BE2C (cell line): ENCODE data around the gene MAP4K4.

Experiments
- DNase-seq: peaks from one replicate; pipeline ENCODE4 v3.0.0-alpha.2; 2020
- H3K27me3 ChIP-seq: fragments of 250-450 bp; sonication (Bioruptor Pico); 2 replicates; pipeline ENCODE4 v1.5.1; 2020; ENCODE audit warnings: mild to moderate bottlenecking
- H3K36me3 ChIP-seq: fragments of 250-450 bp; sonication (Bioruptor Pico); 2 replicates; pipeline ENCODE4 v1.5.1; 2020; ENCODE audit warnings: mild to moderate bottlenecking
- H3K4me1 ChIP-seq: fragments of 250-450 bp; sonication (Bioruptor Pico); 2 replicates; pipeline ENCODE4 v1.5.1; 2020
- H3K4me3 ChIP-seq: 2 replicates; pipeline ENCODE4 v1.5.1; 2011; ENCODE audit warnings: low read depth, low read length
- H3K9me3 ChIP-seq: fragments of 250-450 bp; sonication (Bioruptor Pico); 2 replicates; pipeline ENCODE4 v1.5.1; 2020
- TF ChIP-seq, protein P1 (sequence below): IDR thresholded peaks from 2 replicates; pipeline ENCODE4 v1.5.1; 2012; ENCODE audit warnings: mild to moderate bottlenecking, low read depth, low read length

The MAP4K4 gene

DNA sequence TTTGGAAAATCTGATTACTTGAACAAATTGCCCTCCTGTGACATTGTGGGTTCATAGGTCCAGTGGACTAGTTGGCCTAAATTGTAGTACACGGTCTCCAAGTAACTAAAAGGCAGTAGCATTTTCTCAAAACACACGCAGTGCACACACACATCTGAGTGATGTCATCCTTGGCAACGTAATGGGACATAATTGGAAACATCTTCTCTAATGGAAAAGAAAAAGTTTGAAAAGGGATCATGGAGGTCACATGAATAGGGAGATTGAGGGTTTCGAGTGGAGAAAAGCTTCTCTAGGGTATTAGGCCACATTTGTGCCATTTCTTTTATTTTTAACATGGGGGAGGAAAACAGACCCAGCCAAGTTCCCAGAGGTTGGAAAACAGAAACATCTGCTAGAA, 93.3 kb downstream of the MAP4K4 start:
- Histone ChIP-seq H3K9me3 (no peaks in the 10 kb centered on the region), H3K36me3 (no peaks in the 10 kb centered on the region), H3K4me1 (peaks cover 7% of the 10 kb centered on the region), H3K4me3 (no peak overlapping the region), H3K27me3 (no peaks in the 10 kb centered on the region)
- TF ChIP-seq, protein P1, sequence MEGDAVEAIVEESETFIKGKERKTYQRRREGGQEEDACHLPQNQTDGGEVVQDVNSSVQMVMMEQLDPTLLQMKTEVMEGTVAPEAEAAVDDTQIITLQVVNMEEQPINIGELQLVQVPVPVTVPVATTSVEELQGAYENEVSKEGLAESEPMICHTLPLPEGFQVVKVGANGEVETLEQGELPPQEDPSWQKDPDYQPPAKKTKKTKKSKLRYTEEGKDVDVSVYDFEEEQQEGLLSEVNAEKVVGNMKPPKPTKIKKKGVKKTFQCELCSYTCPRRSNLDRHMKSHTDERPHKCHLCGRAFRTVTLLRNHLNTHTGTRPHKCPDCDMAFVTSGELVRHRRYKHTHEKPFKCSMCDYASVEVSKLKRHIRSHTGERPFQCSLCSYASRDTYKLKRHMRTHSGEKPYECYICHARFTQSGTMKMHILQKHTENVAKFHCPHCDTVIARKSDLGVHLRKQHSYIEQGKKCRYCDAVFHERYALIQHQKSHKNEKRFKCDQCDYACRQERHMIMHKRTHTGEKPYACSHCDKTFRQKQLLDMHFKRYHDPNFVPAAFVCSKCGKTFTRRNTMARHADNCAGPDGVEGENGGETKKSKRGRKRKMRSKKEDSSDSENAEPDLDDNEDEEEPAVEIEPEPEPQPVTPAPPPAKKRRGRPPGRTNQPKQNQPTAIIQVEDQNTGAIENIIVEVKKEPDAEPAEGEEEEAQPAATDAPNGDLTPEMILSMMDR: no peak
- peak; percentile 21 for DNase-seq

DNA sequence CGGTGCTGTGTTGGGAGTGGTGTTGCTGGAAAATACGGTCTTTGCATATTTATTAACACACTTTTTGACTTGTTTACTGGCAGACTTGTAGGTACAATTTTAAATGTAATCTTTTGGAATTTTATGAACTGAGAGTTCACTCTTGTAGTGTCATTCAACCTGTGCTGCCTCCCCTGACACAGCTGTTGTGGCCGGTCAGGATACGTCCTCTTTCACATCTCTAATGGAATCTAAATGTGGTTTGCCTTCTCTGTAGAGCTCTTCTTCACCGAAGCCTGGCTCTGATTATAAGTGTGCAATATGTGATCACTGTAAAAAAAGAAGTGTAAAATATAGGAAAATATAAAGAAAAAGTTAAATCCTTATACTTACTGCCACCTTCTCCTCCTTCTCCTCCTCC, 94.7 kb downstream of the MAP4K4 start:
- Histone ChIP-seq H3K4me1 (peaks cover 7% of the 10 kb centered on the region), H3K4me3 (no peak overlapping the region), H3K36me3 (no peaks in the 10 kb centered on the region), H3K27me3 (no peaks in the 10 kb centered on the region), H3K9me3 (no peaks in the 10 kb centered on the region)
- TF ChIP-seq, protein P1: no peak
- no peak for DNase-seq

DNA sequence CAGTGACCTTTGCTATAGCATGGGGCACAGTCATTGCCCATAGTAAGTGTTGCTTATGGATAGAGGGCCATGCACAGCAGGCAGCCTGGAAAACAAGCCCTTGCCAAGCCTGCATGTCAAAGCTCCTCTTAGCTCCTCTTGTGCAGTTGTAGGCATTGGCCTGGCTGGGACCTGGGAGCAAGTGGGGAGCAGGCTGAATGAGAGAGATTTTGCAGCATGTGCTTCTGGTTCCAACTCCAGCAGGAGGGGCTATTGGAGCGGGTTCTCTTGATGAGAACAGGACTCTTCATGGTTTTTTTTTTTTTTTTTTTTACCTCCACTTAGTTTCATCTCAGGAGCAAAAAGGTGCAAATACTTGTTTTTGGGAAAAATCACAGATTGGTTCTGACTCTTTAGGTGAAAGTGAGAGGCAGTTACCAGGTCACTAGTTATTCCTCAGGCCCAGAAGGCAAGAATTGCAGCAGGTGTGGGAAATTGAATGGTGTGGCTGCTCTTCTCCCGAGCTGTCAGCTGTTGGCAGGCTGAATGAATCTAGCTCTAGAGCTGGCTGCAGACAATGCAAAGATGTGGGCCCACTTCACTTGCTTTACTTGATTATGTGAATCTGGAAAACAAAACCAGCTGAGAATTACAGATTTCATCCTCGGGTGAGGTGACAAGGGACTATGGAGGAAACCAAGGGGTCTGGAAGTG, 95.9 kb downstream of the MAP4K4 start:
- DNase-seq: peak; percentile 39
- H3K36me3 ChIP-seq: no peaks in the 10 kb centered on the region
- peaks cover 7% of the 10 kb centered on the region for H3K4me1 ChIP-seq
- H3K9me3 ChIP-seq: no peaks in the 10 kb centered on the region
- TF ChIP-seq, protein P1: peak; percentile 40
- no peak overlapping the region for H3K4me3 ChIP-seq
- no peaks in the 10 kb centered on the region for H3K27me3 ChIP-seq

DNA sequence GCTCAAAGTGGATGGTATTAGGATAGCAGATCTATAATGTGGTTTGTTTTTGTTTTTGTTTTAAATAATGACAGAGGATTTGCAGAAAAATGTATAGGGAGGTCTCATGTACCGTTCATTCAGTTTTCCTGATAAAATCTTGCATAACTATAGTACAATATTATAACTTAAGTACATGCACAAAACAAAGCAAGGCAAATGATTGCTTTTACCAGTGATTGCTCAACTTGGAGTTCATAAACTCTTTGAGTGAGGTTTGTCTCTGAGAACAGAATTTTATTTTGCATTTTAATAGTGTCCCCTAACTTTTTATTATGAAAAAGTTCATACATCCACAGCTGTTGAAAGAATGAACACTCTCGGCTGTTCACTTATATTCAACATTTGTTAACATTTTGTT, 96.6 kb downstream of the MAP4K4 start:
- H3K4me1 ChIP-seq: peaks cover 7% of the 10 kb centered on the region
- H3K4me3 ChIP-seq: no peak overlapping the region
- no peaks in the 10 kb centered on the region for H3K9me3 ChIP-seq
- H3K36me3 ChIP-seq: no peaks in the 10 kb centered on the region
- no peak for DNase-seq
- TF ChIP-seq, protein P1: no peak
- no peaks in the 10 kb centered on the region for H3K27me3 ChIP-seq

DNA sequence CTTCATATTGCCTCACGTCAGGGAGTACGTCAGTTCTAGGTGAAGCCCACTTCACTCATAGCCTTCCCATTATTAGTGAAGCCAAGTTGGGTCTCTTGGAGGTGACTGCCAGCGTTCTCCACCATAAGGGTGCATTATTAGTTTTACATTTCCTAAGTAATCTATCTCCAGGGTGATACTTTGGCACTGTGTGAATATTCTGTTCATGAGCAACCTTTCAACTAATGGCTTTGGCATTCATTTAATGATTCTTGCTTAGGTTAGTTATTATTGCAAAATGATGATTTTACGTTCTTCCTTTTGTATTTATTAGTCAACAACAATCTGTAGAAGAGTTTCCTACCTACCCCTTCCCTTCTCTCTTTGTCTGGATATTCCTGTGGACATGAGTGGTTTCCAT, 97.5 kb downstream of the MAP4K4 start:
- Histone ChIP-seq H3K9me3 (no peaks in the 10 kb centered on the region), H3K36me3 (no peaks in the 10 kb centered on the region), H3K27me3 (no peaks in the 10 kb centered on the region), H3K4me1 (peaks cover 7% of the 10 kb centered on the region), H3K4me3 (no peak overlapping the region)
- no peak for DNase-seq
- TF ChIP-seq, protein P1: no peak

DNA sequence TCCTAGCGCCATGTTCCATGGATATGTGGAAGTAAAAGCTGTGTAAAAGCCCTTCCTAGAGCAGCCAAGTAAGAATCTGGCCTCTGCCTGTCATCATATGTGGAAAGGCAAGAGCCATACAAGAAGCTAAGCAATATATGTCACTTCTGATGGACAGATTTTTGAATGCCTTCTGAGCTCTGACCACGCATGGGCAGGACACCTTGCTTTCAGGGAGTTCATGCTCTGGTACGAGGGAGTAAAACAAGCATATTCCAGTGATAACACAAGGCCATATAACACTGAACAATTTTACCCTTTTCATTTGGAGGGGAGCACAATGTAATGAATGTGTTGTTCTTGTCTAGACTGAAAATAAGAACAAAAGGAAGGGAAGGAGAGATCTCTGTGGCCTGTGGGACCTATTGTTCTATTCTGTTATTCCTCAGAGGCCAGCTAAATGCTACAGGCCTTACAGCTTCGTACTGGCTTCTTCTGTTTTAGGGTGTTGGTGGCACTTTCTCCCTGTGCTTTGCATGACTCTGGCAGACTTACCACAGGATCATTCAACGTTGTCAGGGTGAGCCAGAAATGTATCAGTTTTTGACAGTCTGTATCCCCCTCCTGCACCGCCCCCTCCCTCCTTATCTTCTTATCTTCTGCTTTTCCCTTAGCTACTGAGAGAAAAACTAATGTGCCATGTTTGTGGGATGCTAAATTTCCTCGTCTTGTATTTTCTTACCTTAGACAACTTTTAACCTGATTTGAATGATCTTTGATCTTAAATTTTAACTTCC, 99.5 kb downstream of the MAP4K4 start:
- Histone ChIP-seq H3K9me3 (no peaks in the 10 kb centered on the region), H3K4me1 (no peaks in the 10 kb centered on the region), H3K4me3 (no peak overlapping the region), H3K27me3 (no peaks in the 10 kb centered on the region), H3K36me3 (no peaks in the 10 kb centered on the region)
- no peak for DNase-seq
- TF ChIP-seq, protein P1: no peak
